Hepatocyte (in vitro differentiated cells): ENCODE data around the gene NDUFB4. TPM values are rescaled to one million over a fixed set of nuclear protein-coding genes. Genes with fewer than 3 reads are reported as not detected.

Source experiments
- DNase-seq: peaks from one replicate; pipeline ENCODE4 v3.0.0-alpha.2; 2016; ENCODE audit warnings: low spot score
- H2AFZ ChIP-seq: fragments of 200-600 bp; sonication (generic); 2 replicates; pipeline ENCODE4 v1.6.0; 2016; ENCODE audit warnings: antibody characterized with exemption, mild to moderate bottlenecking
- H3K27ac ChIP-seq: fragments of 200-600 bp; sonication (generic); 2 replicates; pipeline ENCODE4 v1.5.1; 2016; ENCODE audit warnings: mild to moderate bottlenecking
- H3K27me3 ChIP-seq: fragments of 200-600 bp; sonication (generic); 2 replicates; pipeline ENCODE4 v1.6.1; 2016
- H3K36me3 ChIP-seq: fragments of 200-600 bp; sonication (generic); replicated peaks from 2 replicates; pipeline ENCODE4 v1.5.1; 2016; ENCODE audit warnings: low read depth; ENCODE audit not compliant: insufficient read depth
- H3K4me1 ChIP-seq: fragments of 200-600 bp; sonication (generic); 2 replicates; pipeline ENCODE4 v1.5.1; 2016; ENCODE audit warnings: mild to moderate bottlenecking, moderate library complexity; ENCODE audit not compliant: insufficient read depth
- H3K4me2 ChIP-seq: fragments of 200-600 bp; sonication (generic); 2 replicates; pipeline ENCODE4 v1.6.0; 2016
- H3K4me3 ChIP-seq: fragments of 200-600 bp; sonication (generic); 2 replicates; pipeline ENCODE4 v1.5.1; 2016; ENCODE audit warnings: mild to moderate bottlenecking
- H3K79me2 ChIP-seq: fragments of 200-600 bp; sonication (generic); 2 replicates; pipeline ENCODE4 v1.6.0; 2017; ENCODE audit warnings: mild to moderate bottlenecking
- H3K9me2 ChIP-seq: fragments of 200-600 bp; sonication (generic); replicated peaks from 2 replicates; pipeline ENCODE4 v1.6.0; 2017; ENCODE audit warnings: mild to moderate bottlenecking; ENCODE audit not compliant: insufficient read depth
- H3K9me3 ChIP-seq: fragments of 200-600 bp; sonication (generic); 2 replicates; pipeline ENCODE4 v1.5.1; 2016; ENCODE audit warnings: low read depth, mild to moderate bottlenecking
- H4K20me1 ChIP-seq: fragments of 200-600 bp; sonication (generic); 2 replicates; pipeline ENCODE4 v1.6.0; 2016; ENCODE audit warnings: mild to moderate bottlenecking; ENCODE audit not compliant: insufficient read depth, poor library complexity, severe bottlenecking
- CTCF ChIP-seq: fragments of 200-600 bp; sonication (generic); IDR thresholded peaks from 2 replicates; pipeline ENCODE4 v1.5.1; 2016; ENCODE audit warnings: antibody characterized with exemption, mild to moderate bottlenecking; ENCODE audit not compliant: poor library complexity
- EZH2 ChIP-seq: fragments of 200-600 bp; sonication (generic); IDR thresholded peaks from 2 replicates; pipeline ENCODE4 v1.6.1; 2016; ENCODE audit warnings: antibody characterized with exemption, mild to moderate bottlenecking, borderline replicate concordance
- EZH2phosphoT487 ChIP-seq: fragments of 200-600 bp; sonication (generic); IDR thresholded peaks from one replicate; pipeline ENCODE4 v1.6.1; 2018; ENCODE audit warnings: antibody characterized with exemption, mild to moderate bottlenecking, low read depth, moderate library complexity; ENCODE audit not compliant: unreplicated experiment, severe bottlenecking
- WGBS: methylation state at CpG from one replicate; pipeline ENCODE4 v1.1.6; 2016; ENCODE audit warnings: low lambda C conversion rate; ENCODE audit errors: missing lambda C conversion rate; 5-methylcytosine and 5-hydroxymethylcytosine counted together
- polyA plus RNA-seq: library from polyadenylated mRNA; unstranded; fragments of >200 nt; fragmentation: Nextera tagmentation; extraction: Ambion mirVana; gene quantifications from 2 replicates; pipeline ENCODE4 v1.2.1, GENCODE V29; 2016
- total RNA-seq: library from RNA; depleted of rRNA; stranded (reverse); fragments of >200 nt; gene quantifications from 2 replicates; pipeline ENCODE4 v1.2.3, GENCODE V29; 2014

The NDUFB4 gene
- 101 and 114 TPM in 2 replicates for total RNA-seq
- polyA plus RNA-seq = 290 and 318 TPM in 2 replicates

- H3K4me3 ChIP-seq = peak within 1 kb of the TSS; percentile 51
- H3K27ac ChIP-seq = peak within 1 kb of the TSS; percentile 93
- DNase-seq = peak; percentile 100
- peak within 1 kb of the TSS; percentile 72 for H2AFZ ChIP-seq
- H3K27me3 ChIP-seq = no peaks in the 10 kb centered on the region
- H3K4me2 ChIP-seq = peak within 1 kb of the TSS; percentile 83
- H3K36me3 ChIP-seq = no peaks in the 10 kb centered on the region
- no peaks in the 10 kb centered on the region for H3K9me3 ChIP-seq
- peaks cover 13% of the 10 kb centered on the region for H4K20me1 ChIP-seq
- no peak for TF ChIP-seq EZH2
- TF ChIP-seq EZH2phosphoT487 = no peak
- TF ChIP-seq CTCF = no peak
- H3K9me2 ChIP-seq = no peaks in the 10 kb centered on the region
- WGBS = 1% methylated on average over 53 of the region's 53 CpGs
- peaks cover 39% of the 10 kb centered on the region for H3K79me2 ChIP-seq
- peaks cover 34% of the 10 kb centered on the region for H3K4me1 ChIP-seq
These were observed at the start of gene NDUFB4 for GRCh38 chr3:120596116-120596852. NDUFB4 (plus strand) TSS chr3:120596336; CDS start chr3:120596360, 24 bp downstream.

- Histone ChIP-seq H3K9me2 (no peaks in the 10 kb centered on the region), H3K27ac (no peak overlapping the region), H2AFZ (no peak overlapping the region), H3K27me3 (no peaks in the 10 kb centered on the region), H3K9me3 (no peaks in the 10 kb centered on the region), H4K20me1 (no peaks in the 10 kb centered on the region), H3K4me2 (no peak overlapping the region), H3K4me1 (no peaks in the 10 kb centered on the region), H3K4me3 (no peak overlapping the region), H3K36me3 (no peaks in the 10 kb centered on the region), H3K79me2 (no peaks in the 10 kb centered on the region)
- DNase-seq = no peak
- 64% methylated on average over 1 of the region's 1 CpG for WGBS
- TF ChIP-seq EZH2 = no peak
- no peak for TF ChIP-seq CTCF
- TF ChIP-seq EZH2phosphoT487 = no peak
These were observed 45.6 kb upstream of the NDUFB4 start for GRCh38 chr3:120550546-120550945.

- H3K79me2 ChIP-seq = no peaks in the 10 kb centered on the region
- H3K27ac ChIP-seq = no peak overlapping the region
- no peak overlapping the region for H3K4me3 ChIP-seq
- DNase-seq = no peak
- WGBS = 91% methylated on average over 5 of the region's 5 CpGs
- no peak overlapping the region for H2AFZ ChIP-seq
- H3K36me3 ChIP-seq = no peaks in the 10 kb centered on the region
- no peak for TF ChIP-seq CTCF
- no peak for TF ChIP-seq EZH2
- no peak for TF ChIP-seq EZH2phosphoT487
- H3K27me3 ChIP-seq = no peaks in the 10 kb centered on the region
- H3K4me2 ChIP-seq = no peak overlapping the region
- H3K4me1 ChIP-seq = no peaks in the 10 kb centered on the region
- H4K20me1 ChIP-seq = no peaks in the 10 kb centered on the region
- H3K9me2 ChIP-seq = no peaks in the 10 kb centered on the region
- no peaks in the 10 kb centered on the region for H3K9me3 ChIP-seq
These were observed 43.7 kb upstream of the NDUFB4 start for GRCh38 chr3:120552184-120553172.
